KMS-11 (cell line): ENCODE results near the gene VPS25.

Experiments
- H2AFZ ChIP-seq: fragments of 200-600 bp; sonication (generic); 2 replicates; pipeline ENCODE4 v1.6.1; 2016; ENCODE audit warnings: antibody characterized with exemption, mixed run types, low read depth
- H3K27ac ChIP-seq: fragments of 200-600 bp; sonication (generic); 2 replicates; pipeline ENCODE4 v1.6.1; 2016; ENCODE audit warnings: mild to moderate bottlenecking, mixed run types
- H3K27me3 ChIP-seq: fragments of 200-600 bp; sonication (generic); 2 replicates; pipeline ENCODE4 v1.6.1; 2017; ENCODE audit warnings: mild to moderate bottlenecking, low read depth, mixed run types, moderate library complexity; ENCODE audit not compliant: insufficient read depth
- H3K36me3 ChIP-seq: fragments of 200-600 bp; sonication (generic); 2 replicates; pipeline ENCODE4 v1.6.1; 2017; ENCODE audit warnings: mild to moderate bottlenecking, mixed run types; ENCODE audit not compliant: insufficient read depth
- H3K4me1 ChIP-seq: fragments of 200-600 bp; sonication (generic); 2 replicates; pipeline ENCODE4 v1.6.1; 2016; ENCODE audit warnings: mild to moderate bottlenecking, low read depth, mixed run types; ENCODE audit not compliant: poor library complexity, severe bottlenecking
- H3K4me2 ChIP-seq: fragments of 200-600 bp; sonication (generic); 2 replicates; pipeline ENCODE4 v1.7.0; 2016; ENCODE audit warnings: mild to moderate bottlenecking, mixed run types
- H3K4me3 ChIP-seq: fragments of 200-600 bp; sonication (generic); IDR thresholded peaks from 2 replicates; pipeline ENCODE4 v1.6.1; 2017; ENCODE audit warnings: low read depth, low read length, mixed read lengths; ENCODE audit not compliant: insufficient read depth
- H3K79me2 ChIP-seq: fragments of 200-600 bp; sonication (generic); 2 replicates; pipeline ENCODE4 v1.6.1; 2016; ENCODE audit warnings: low read depth, mixed run types; ENCODE audit not compliant: insufficient read depth
- H3K9ac ChIP-seq: fragments of 200-600 bp; sonication (generic); 2 replicates; pipeline ENCODE4 v1.6.1; 2016; ENCODE audit warnings: mild to moderate bottlenecking, mixed run types
- H4K20me1 ChIP-seq: fragments of 200-600 bp; sonication (generic); 2 replicates; pipeline ENCODE4 v1.6.1; 2016; ENCODE audit warnings: mild to moderate bottlenecking, mixed run types; ENCODE audit not compliant: insufficient read depth
- CTCF ChIP-seq: fragments of 200-600 bp; sonication (generic); conservative IDR thresholded peaks from 2 replicates; pipeline ENCODE4 v1.6.1; 2017; ENCODE audit warnings: low read depth, mild to moderate bottlenecking, antibody characterized with exemption, low read length, moderate library complexity, mixed read lengths

VPS25 gene

GRCh38 chr17:42814633-42815399 lies 41.6 kb downstream of the VPS25 start:
- H2AFZ ChIP-seq = no peak overlapping the region
- no peaks in the 10 kb centered on the region for H4K20me1 ChIP-seq
- no peak overlapping the region for H3K4me2 ChIP-seq
- H3K9ac ChIP-seq = no peak overlapping the region
- H3K4me1 ChIP-seq = no peaks in the 10 kb centered on the region
- H3K36me3 ChIP-seq = peaks cover 8% of the 10 kb centered on the region; the same call in 1 of the 2 replicates
- no peaks in the 10 kb centered on the region for H3K79me2 ChIP-seq
- no peaks in the 10 kb centered on the region for H3K27me3 ChIP-seq
- no peak overlapping the region for H3K27ac ChIP-seq
- H3K4me3 ChIP-seq = no peak overlapping the region
- TF ChIP-seq CTCF = no peak

- Histone ChIP-seq H3K79me2 (peaks cover 15% of the 10 kb centered on the region), H3K27ac (no peak overlapping the region), H3K27me3 (no peaks in the 10 kb centered on the region), H2AFZ (no peak overlapping the region), H3K36me3 (peaks cover 8% of the 10 kb centered on the region; the same call in 1 of the 2 replicates), H3K4me1 (peaks cover 25% of the 10 kb centered on the region), H3K4me2 (no peak overlapping the region), H3K9ac (no peak overlapping the region), H4K20me1 (no peaks in the 10 kb centered on the region), H3K4me3 (no peak overlapping the region)
- TF ChIP-seq CTCF = no peak
Observed at GRCh38 chr17:42817866-42818265, 44.6 kb downstream of the VPS25 start.

DNA sequence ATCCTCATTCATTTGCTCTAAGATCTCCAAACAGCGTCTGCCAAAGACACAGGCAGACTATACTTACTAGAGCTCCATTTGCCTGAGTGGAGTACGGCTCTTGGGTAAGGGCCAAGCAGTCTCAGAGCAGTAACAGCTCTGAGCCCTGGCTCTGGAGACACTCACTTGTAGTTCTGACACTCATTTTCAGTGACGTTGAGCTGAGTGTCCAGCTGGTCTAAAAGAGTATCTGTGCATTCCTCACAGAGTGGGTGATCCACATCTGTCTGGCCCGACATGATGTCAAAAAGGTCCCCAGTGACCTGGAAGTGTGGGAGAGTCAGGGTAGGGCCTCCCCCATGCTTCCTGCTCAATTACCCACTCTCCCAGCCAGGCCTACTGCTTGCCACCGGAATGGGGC lies 45.1 kb downstream of the VPS25 start:
- Histone ChIP-seq H3K27me3 (no peaks in the 10 kb centered on the region), H3K4me1 (peaks cover 30% of the 10 kb centered on the region), H3K4me3 (no peak overlapping the region), H3K27ac (no peak overlapping the region), H3K9ac (no peak overlapping the region), H4K20me1 (no peaks in the 10 kb centered on the region), H3K79me2 (peaks cover 21% of the 10 kb centered on the region), H2AFZ (no peak overlapping the region), H3K36me3 (peaks cover 8% of the 10 kb centered on the region; the same call in 1 of the 2 replicates), H3K4me2 (no peak overlapping the region)
- no peak for TF ChIP-seq CTCF

GRCh38 chr17:42819939-42820535 lies 46.8 kb downstream of the VPS25 start:
- no peaks in the 10 kb centered on the region for H3K27me3 ChIP-seq
- no peak overlapping the region for H3K27ac ChIP-seq
- no peak overlapping the region for H3K4me3 ChIP-seq
- peaks cover 8% of the 10 kb centered on the region; the same call in 1 of the 2 replicates for H3K36me3 ChIP-seq
- no peak overlapping the region for H3K9ac ChIP-seq
- peaks cover 26% of the 10 kb centered on the region for H3K79me2 ChIP-seq
- H3K4me1 ChIP-seq = peaks cover 37% of the 10 kb centered on the region
- H2AFZ ChIP-seq = no peak overlapping the region
- no peak overlapping the region for H3K4me2 ChIP-seq
- TF ChIP-seq CTCF = peak; percentile 97
- no peaks in the 10 kb centered on the region for H4K20me1 ChIP-seq
